K562 (cell line): ENCODE data around the gene EPHA1. TPM values are rescaled to one million over a fixed set of nuclear protein-coding genes. Genes with fewer than 3 reads are reported as not detected.
A peak's percentile ranks its signal among the peaks of the same experiment; 100 is the strongest.

Experiments used
- ATAC-seq: fragments of 200-7000 bp; cut with Tn5 transposase; 3 replicates; pipeline ENCODE4 v1.9.1; 2020; ENCODE audit warnings: moderate library complexity
- BruUV-seq: library from RNA; stranded (reverse); fragments of 400-500 nt; replicated peaks from 2 replicates; lab custom pipeline; 2021; lab: Mats Ljungman, UMichigan
- CTCF ChIA-PET: fragments of 300-600 bp; formaldehyde crosslinking; extraction: SDS; loops from one replicate; lab custom pipeline; 2021; ENCODE audit warnings: low intra/inter-chr PET ratio; lab: Yijun Ruan, JAX
- POLR2A ChIA-PET: fragments of 300-600, 350-650 bp; sonication (Branson Sonifier 250); formaldehyde crosslinking; extraction: SDS; loops from one replicate; lab custom pipeline; 2021; ENCODE audit warnings: antibody characterized with exemption, inconsistent platforms; lab: Yijun Ruan, JAX
- DNase-seq, 4 experiments: peaks; one replicate each; pipeline versions ENCODE4 v3.0.0 to v3.0.0-alpha.2; 2011 to 2018; ENCODE audit warnings: low spot score in 3 of 4, mixed read lengths in 3 of 4; ENCODE audit errors: extremely low read depth in 1 of 4
- FAIRE-seq: peaks from 2 replicates; lab custom pipeline; 2011; peaks lifted over from hg19 to GRCh38; lab: Jason Lieb, UNC
- H2AFZ ChIP-seq: 2 replicates; pipeline ENCODE4 v1.6.0; 2011; ENCODE audit warnings: low read depth, low read length, control low read depth, inconsistent platforms
- H3K27ac ChIP-seq: fragments of 200-600 bp; 3 replicates; pipeline ENCODE4 v1.8.0; 2011; ENCODE audit warnings: low read depth, mild to moderate bottlenecking, control low read depth, inconsistent platforms, low read length, moderate library complexity, mixed read lengths; ENCODE audit errors: extremely low read depth
- H3K27me3 ChIP-seq, 2 experiments: fragments of 300-600 bp in 1 of 2; 2 replicates in 1 of 2; 3 replicates in 1 of 2; pipeline versions ENCODE4 v1.6.0 to v1.8.0; 2011; ENCODE audit warnings: inconsistent platforms in 2 of 2, low read length in 2 of 2, mild to moderate bottlenecking in 1 of 2, mixed read lengths in 1 of 2, moderate library complexity in 1 of 2; ENCODE audit not compliant: control insufficient read depth in 2 of 2, insufficient read depth in 2 of 2
- H3K36me3 ChIP-seq: fragments of 300-600 bp; 3 replicates; pipeline ENCODE4 v1.8.0; 2011; ENCODE audit warnings: mild to moderate bottlenecking, low read length, inconsistent platforms; ENCODE audit not compliant: control insufficient read depth, insufficient read depth
- H3K4me1 ChIP-seq, 2 experiments: fragments of 200-600 bp in 1 of 2; replicated peaks in 1 of 2; 2 replicates in 1 of 2; 3 replicates in 1 of 2; pipeline versions ENCODE4 v1.5.1 to v1.8.0; 2011; ENCODE audit warnings: inconsistent platforms in 2 of 2, low read length in 2 of 2, mild to moderate bottlenecking in 1 of 2, mixed read lengths in 1 of 2, moderate library complexity in 1 of 2; ENCODE audit not compliant: control insufficient read depth in 2 of 2, insufficient read depth in 2 of 2
- H3K4me2 ChIP-seq: 2 replicates; pipeline ENCODE4 v1.6.1; 2011; ENCODE audit warnings: low read length, control low read depth, inconsistent platforms, mixed read lengths; ENCODE audit not compliant: insufficient read depth
- H3K4me3 ChIP-seq: fragments of 200-600 bp; sonication (generic), shearing (Covaris generic); 2 replicates; pipeline ENCODE4 v1.5.1; 2016; ENCODE audit warnings: control low read depth, inconsistent platforms
- H3K79me2 ChIP-seq: fragments of 200-600 bp; 3 replicates; pipeline ENCODE4 v1.8.0; 2011; ENCODE audit warnings: low read length, inconsistent platforms; ENCODE audit not compliant: control insufficient read depth, insufficient read depth
- H3K9ac ChIP-seq, 2 experiments: 2 replicates each; pipeline versions ENCODE4 v1.6.0 to v1.6.1; 2011; ENCODE audit warnings: low read depth in 2 of 2, low read length in 2 of 2, control low read depth in 1 of 2, inconsistent platforms in 1 of 2, mild to moderate bottlenecking in 1 of 2, mixed read lengths in 1 of 2; ENCODE audit not compliant: insufficient read depth in 1 of 2
- H3K9me1 ChIP-seq: one replicate; pipeline ENCODE4 v1.6.0; 2011; ENCODE audit warnings: inconsistent platforms, mild to moderate bottlenecking, low read length, moderate library complexity; ENCODE audit not compliant: control insufficient read depth, insufficient read depth
- H3K9me3 ChIP-seq: replicated peaks from 2 replicates; pipeline ENCODE4 v1.5.1; 2011; ENCODE audit warnings: low read depth, low read length, inconsistent platforms; ENCODE audit not compliant: control insufficient read depth, insufficient read depth
- H4K20me1 ChIP-seq: replicated peaks from 2 replicates; pipeline ENCODE4 v1.6.1; 2011; ENCODE audit warnings: low read length, inconsistent platforms, mixed read lengths; ENCODE audit not compliant: control insufficient read depth, insufficient read depth
- CEBPZ ChIP-seq: fragments of 150-350 bp; IDR thresholded peaks from 2 replicates; pipeline ENCODE4 v1.6.1; 2014; ENCODE audit warnings: low read depth, mild to moderate bottlenecking, low read length, borderline replicate concordance
- CHAMP1 ChIP-seq: fragments of 450-650 bp; IDR thresholded peaks from 2 replicates; pipeline ENCODE4 v1.6.1; 2016; ENCODE audit warnings: mild to moderate bottlenecking
- FOXA3 ChIP-seq, 2 experiments: fragments of 450-650 bp in 1 of 2; sonication (generic) in 1 of 2; formaldehyde crosslinking; IDR thresholded peaks in 1 of 2; conservative IDR thresholded peaks in 1 of 2; 2 replicates each; pipeline versions ENCODE4 v1.4.0 to v1.8.0; 2020 to 2022; ENCODE audit warnings: mild to moderate bottlenecking in 2 of 2, missing genetic modification reagents in 1 of 2
- FOXP4 ChIP-seq: sonication (generic); formaldehyde crosslinking; IDR thresholded peaks from 2 replicates; pipeline ENCODE4 v1.8.0; 2022; ENCODE audit warnings: mild to moderate bottlenecking, missing genetic modification reagents, borderline replicate concordance
- HCFC1 ChIP-seq: IDR thresholded peaks from 2 replicates; pipeline ENCODE4 v1.6.1; 2012; ENCODE audit warnings: low read depth, low read length, improper control_type of control experiment
- KAT8 ChIP-seq: fragments of 450-650 bp; IDR thresholded peaks from 2 replicates; pipeline ENCODE4 v1.6.1; 2016; ENCODE audit warnings: low read depth, mild to moderate bottlenecking
- KDM1A ChIP-seq, 2 experiments: fragments of 450-650 bp; IDR thresholded peaks; 2 replicates each; pipeline ENCODE4 v1.6.1; 2016; ENCODE audit warnings: mild to moderate bottlenecking in 2 of 2
- MTF1 ChIP-seq: fragments of 250-450 bp; sonication (Bioruptor Pico); IDR thresholded peaks from 2 replicates; pipeline ENCODE4 v1.9.0; 2021; ENCODE audit warnings: moderate library complexity, mild to moderate bottlenecking, inconsistent platforms, borderline replicate concordance
- NFATC3 ChIP-seq: fragments of 450-650 bp; IDR thresholded peaks from 2 replicates; pipeline ENCODE4 v1.6.1; 2017; ENCODE audit warnings: mild to moderate bottlenecking
- PHF20 ChIP-seq: fragments of 450-650 bp; IDR thresholded peaks from 2 replicates; pipeline ENCODE4 v1.6.1; 2018; ENCODE audit not compliant: partially characterized antibody
- PHF8 ChIP-seq: fragments of 200-600 bp; sonication (generic); IDR thresholded peaks from 2 replicates; pipeline ENCODE4 v1.6.1; 2012; ENCODE audit warnings: mixed run types, mild to moderate bottlenecking, inconsistent platforms, low read length, moderate library complexity, borderline replicate concordance
- SREBF2 ChIP-seq: sonication (generic); formaldehyde crosslinking; IDR thresholded peaks from 2 replicates; pipeline ENCODE4 v1.4.0; 2020; ENCODE audit warnings: mild to moderate bottlenecking, missing genetic modification reagents
- WGBS: fragments of 100-300 bp; shearing (Covaris generic); methylation state at CpG from one replicate; pipeline ENCODE4 v1.1.6; 2016; ENCODE audit warnings: low coverage, mixed read lengths; ENCODE audit not compliant: insufficient coverage; ENCODE audit errors: missing lambda C conversion rate; 5-methylcytosine and 5-hydroxymethylcytosine counted together
- in situ Hi-C: fragments of 300-500 bp; cut with MboI; formaldehyde crosslinking; loops from 4 replicates; pipeline ENCODE4 v1.15.0; 2018; ENCODE audit warnings: inconsistent platforms, mixed read lengths
- intact Hi-C: fragments of 100-400 bp; cut with micrococcal nuclease; formaldehyde crosslinking; loops from 2 replicates; pipeline ENCODE4 v1.14.2; 2022
- polyA plus RNA-seq, 8 experiments: library from polyadenylated mRNA; depleted of rRNA in 4 of 8; stranded (reverse) in 5 of 8; unstranded in 3 of 8; fragments of >200 nt; fragmentation: Nextera tagmentation in 2 of 8; fragmentation: Illumina TruSeq in 1 of 8; extraction: Ambion mirVana in 2 of 8; extraction: Trizol in 1 of 8; gene quantifications; 2 replicates each; pipeline versions ENCODE4 v1.2.1 to v1.2.3, GENCODE V29; 2011 to 2014; ENCODE audit warnings: inconsistent platforms in 1 of 8, missing spikeins in 1 of 8
- total RNA-seq, 7 experiments: library from RNA; depleted of rRNA in 6 of 7; stranded (reverse); fragments of >200 nt in 6 of 7; fragmentation: Illumina TruSeq in 2 of 7; extraction: Trizol in 2 of 7; gene quantifications; 2 replicates each; pipeline versions ENCODE4 v1.2.1 to v1.2.3, GENCODE V29; 2011 to 2021; ENCODE audit warnings: low replicate concordance in 1 of 7

EPHA1 gene
- total and polyA plus RNA-seq, 9 of the 15 experiments (the other 6 are each of a cell fraction or from before 2014, with no cell fraction given), result 0.22 to 0.57 (median 0.32) TPM; not detected in 6

GRCh38 chr7:143390773-143391317 lies 17.8 kb downstream of the EPHA1 start:
- Histone ChIP-seq H2AFZ (no peak overlapping the region), H3K4me2 (no peak overlapping the region), H3K79me2 (no peaks in the 10 kb centered on the region), H3K36me3 (peaks cover 55% of the 10 kb centered on the region; the same call in 2 of the 3 replicates), H3K9me3 (no peaks in the 10 kb centered on the region), H3K4me1 (peaks cover 0 to 28% of the 10 kb centered on the region in 2 experiments; a peak in 3 of 5 replicates), H3K9me1 (peaks cover 8% of the 10 kb centered on the region), H3K9ac (peak overlapping the region in 1 of 2 experiments; percentile 45; a peak in 1 of 4 replicates), H3K27ac (no peak overlapping the region), H3K4me3 (no peak overlapping the region), H4K20me1 (peaks cover 27% of the 10 kb centered on the region), H3K27me3 (peaks cover 5 to 26% of the 10 kb centered on the region in 2 experiments; a peak in 4 of 5 replicates)
- ATAC-seq (no peak), DNase-seq (no peak), FAIRE-seq (no peak)
- intact Hi-C loops, result no loop called here
- ChIA-PET CTCF (no interaction called here), POLR2A (interaction anchor here (0.7 to 9.7 kb wide), 6 partner anchors 8 to 54 kb away, joined by 3 to 131 read pairs (median 3); partner anchors contain the start of genes EPHA1 and ZYX)
- WGBS, result 96% methylated on average over 9 of the region's 9 CpGs
- BruUV-seq, result TSS peak; percentile 13
- in situ Hi-C loops, result no loop called here
- TF ChIP-seq FOXA3 (CRISPR knock-in tag; conservative IDR thresholded peaks at IDR 0.05 in 1 of 2, IDR thresholded peaks at IDR 0.05 in 1 of 2) (no peak), CHAMP1 (no peak), CEBPZ (no peak), PHF8 (no peak), HCFC1 (no peak), FOXP4 (CRISPR knock-in tag) (no peak), PHF20 (no peak), NFATC3 (no peak), KDM1A (IDR thresholded peaks at IDR 0.05) (no peak), SREBF2 (CRISPR knock-in tag) (no peak), MTF1 (CRISPR knock-in tag) (no peak), KAT8 (no peak)
